ENCODE data around the gene SLC25A33. TPM values are rescaled to one million over a fixed set of nuclear protein-coding genes. Genes with fewer than 3 reads are reported as not detected.

The SLC25A33 gene
- total RNA-seq, 1 experiment from 2014 or later = 8.1 TPM

DNA sequence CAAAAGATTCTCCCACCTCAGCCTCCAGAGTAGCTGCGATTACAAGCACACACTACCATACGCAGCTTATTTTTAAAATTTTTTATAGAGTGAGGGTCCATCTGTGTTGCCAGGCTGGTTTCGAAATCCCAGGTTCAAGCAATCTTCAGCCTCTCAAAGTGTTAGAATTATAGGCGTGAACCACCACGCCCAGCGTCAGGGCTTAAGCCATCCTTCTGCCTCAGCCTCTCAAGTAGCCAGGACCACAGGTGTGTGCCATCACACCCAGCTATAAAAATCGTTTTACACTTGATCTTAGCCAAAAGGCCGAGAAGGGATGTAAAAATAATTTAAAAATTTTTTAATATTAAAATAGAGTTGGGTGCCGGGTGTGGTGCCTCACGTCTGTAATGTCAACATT is 4.3 kb upstream of the SLC25A33 start:
- POLR2A ChIA-PET = no interaction called here
- TF ChIP-seq, protein P1, sequence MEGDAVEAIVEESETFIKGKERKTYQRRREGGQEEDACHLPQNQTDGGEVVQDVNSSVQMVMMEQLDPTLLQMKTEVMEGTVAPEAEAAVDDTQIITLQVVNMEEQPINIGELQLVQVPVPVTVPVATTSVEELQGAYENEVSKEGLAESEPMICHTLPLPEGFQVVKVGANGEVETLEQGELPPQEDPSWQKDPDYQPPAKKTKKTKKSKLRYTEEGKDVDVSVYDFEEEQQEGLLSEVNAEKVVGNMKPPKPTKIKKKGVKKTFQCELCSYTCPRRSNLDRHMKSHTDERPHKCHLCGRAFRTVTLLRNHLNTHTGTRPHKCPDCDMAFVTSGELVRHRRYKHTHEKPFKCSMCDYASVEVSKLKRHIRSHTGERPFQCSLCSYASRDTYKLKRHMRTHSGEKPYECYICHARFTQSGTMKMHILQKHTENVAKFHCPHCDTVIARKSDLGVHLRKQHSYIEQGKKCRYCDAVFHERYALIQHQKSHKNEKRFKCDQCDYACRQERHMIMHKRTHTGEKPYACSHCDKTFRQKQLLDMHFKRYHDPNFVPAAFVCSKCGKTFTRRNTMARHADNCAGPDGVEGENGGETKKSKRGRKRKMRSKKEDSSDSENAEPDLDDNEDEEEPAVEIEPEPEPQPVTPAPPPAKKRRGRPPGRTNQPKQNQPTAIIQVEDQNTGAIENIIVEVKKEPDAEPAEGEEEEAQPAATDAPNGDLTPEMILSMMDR (IDR thresholded peaks at IDR 0.05; ENCODE audit: unreplicated experiment) = no peak
- CTCF ChIA-PET = no interaction called here
- BruUV-seq (replicated peaks) = no TSS peak
- Mint-ChIP-seq H3K9me3 (ENCODE audit: unreplicated experiment) (no peaks in the 10 kb centered on the region), H3K36me3 (ENCODE audit: insufficient read depth, unreplicated experiment) (no peaks in the 10 kb centered on the region), H3K27me3 (ENCODE audit: insufficient read depth, unreplicated experiment) (no peaks in the 10 kb centered on the region), H3K27ac (ENCODE audit: low read depth, unreplicated experiment) (no peak overlapping the region), H3K4me3 (ENCODE audit: unreplicated experiment) (no peak overlapping the region), H3K4me1 (ENCODE audit: insufficient read depth, unreplicated experiment) (no peaks in the 10 kb centered on the region)
- intact Hi-C loops (cut with micrococcal nuclease) = no loop called here
- DNase-seq (ENCODE audit: unreplicated experiment) = no peak

DNA sequence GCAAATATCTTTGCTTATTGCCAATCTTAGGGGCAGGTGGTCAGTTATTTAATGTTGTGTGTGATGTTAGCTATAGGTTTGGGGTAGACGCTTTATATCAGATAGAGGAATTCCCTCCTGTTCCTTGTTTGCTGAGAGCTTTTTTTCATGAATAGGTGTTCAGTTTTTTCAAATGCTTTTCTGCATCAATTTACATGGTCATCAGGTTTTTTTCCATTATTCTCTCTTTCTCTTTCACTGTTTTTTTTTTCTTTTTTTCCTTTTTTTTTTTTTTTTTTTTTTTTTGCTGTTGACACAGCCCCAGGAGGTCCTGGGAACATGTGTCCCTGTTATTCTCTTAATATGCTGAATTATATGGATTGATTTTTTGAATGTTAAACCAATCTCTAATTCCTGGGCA is 3.0 kb upstream of the SLC25A33 start:
- Mint-ChIP-seq H3K9me3 (ENCODE audit: unreplicated experiment) (no peaks in the 10 kb centered on the region), H3K4me1 (ENCODE audit: insufficient read depth, unreplicated experiment) (no peaks in the 10 kb centered on the region), H3K27me3 (ENCODE audit: insufficient read depth, unreplicated experiment) (no peaks in the 10 kb centered on the region), H3K27ac (ENCODE audit: low read depth, unreplicated experiment) (no peak overlapping the region), H3K36me3 (ENCODE audit: insufficient read depth, unreplicated experiment) (no peaks in the 10 kb centered on the region), H3K4me3 (ENCODE audit: unreplicated experiment) (no peak overlapping the region)
- no TSS peak for BruUV-seq (replicated peaks)
- no peak for DNase-seq (ENCODE audit: unreplicated experiment)
- TF ChIP-seq, protein P1 (IDR thresholded peaks at IDR 0.05; ENCODE audit: unreplicated experiment) = no peak
- intact Hi-C loops (cut with micrococcal nuclease) = no loop called here
- ChIA-PET CTCF (no interaction called here), POLR2A (no interaction called here)

DNA sequence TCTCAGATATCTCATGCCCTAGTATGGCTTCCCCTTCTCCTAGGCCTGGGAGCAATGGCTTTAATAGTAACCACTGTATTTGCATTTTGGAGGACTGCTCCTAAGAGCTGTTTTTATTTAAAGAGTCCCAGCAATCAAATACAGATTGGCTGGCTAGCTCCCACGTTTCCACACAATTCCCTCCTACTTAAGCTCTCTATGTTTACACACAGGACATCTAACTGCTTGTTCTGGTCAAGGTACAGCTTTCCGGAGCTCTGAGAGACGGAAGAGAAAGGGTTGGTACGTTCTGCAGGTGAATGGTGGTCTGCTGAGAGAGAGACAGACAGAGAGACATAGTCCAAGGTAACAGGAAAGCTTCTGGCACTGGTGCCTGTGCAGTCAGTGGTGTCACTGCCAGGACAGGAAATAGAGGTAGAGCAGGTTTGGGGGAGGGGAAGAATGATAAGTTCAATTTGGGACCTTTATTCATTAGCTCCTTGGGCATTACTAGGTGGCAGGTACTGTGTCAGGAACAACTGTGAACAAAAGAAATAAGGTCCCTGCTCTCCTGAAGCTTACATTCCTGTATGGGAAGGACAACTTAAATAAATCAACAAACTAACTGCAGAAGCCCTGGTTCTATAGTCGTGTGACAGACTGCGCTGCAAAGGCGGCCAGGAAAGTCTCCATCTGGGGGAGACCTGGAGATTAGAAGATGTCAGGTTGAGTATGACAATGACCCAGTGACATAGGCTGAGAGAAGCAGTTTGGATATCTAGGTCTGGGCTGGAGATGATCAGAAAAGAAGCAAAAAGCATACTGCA is 1.2 kb upstream of the SLC25A33 start:
- Mint-ChIP-seq H3K4me3 (ENCODE audit: unreplicated experiment) (no peak overlapping the region), H3K9me3 (ENCODE audit: unreplicated experiment) (no peaks in the 10 kb centered on the region), H3K36me3 (ENCODE audit: insufficient read depth, unreplicated experiment) (no peaks in the 10 kb centered on the region), H3K27ac (ENCODE audit: low read depth, unreplicated experiment) (peak overlapping the region; percentile 57), H3K27me3 (ENCODE audit: insufficient read depth, unreplicated experiment) (no peaks in the 10 kb centered on the region), H3K4me1 (ENCODE audit: insufficient read depth, unreplicated experiment) (peaks cover 5% of the 10 kb centered on the region)
- intact Hi-C loops (cut with micrococcal nuclease) = no loop called here
- no TSS peak for BruUV-seq (replicated peaks)
- DNase-seq (ENCODE audit: unreplicated experiment) = no peak
- TF ChIP-seq, protein P1 (IDR thresholded peaks at IDR 0.05; ENCODE audit: unreplicated experiment) = no peak
- ChIA-PET POLR2A (interaction anchor here (1.1 to 1.7 kb wide), 2 partner anchors 16 to 21 kb away, joined by 4 to 5 read pairs; no protein-coding TSS in a partner anchor), CTCF (interaction anchor here (0.6 to 1.2 kb wide), 6 partner anchors 8 to 356 kb away, joined by 3 to 4 read pairs (median 3); no protein-coding TSS in a partner anchor)

DNA sequence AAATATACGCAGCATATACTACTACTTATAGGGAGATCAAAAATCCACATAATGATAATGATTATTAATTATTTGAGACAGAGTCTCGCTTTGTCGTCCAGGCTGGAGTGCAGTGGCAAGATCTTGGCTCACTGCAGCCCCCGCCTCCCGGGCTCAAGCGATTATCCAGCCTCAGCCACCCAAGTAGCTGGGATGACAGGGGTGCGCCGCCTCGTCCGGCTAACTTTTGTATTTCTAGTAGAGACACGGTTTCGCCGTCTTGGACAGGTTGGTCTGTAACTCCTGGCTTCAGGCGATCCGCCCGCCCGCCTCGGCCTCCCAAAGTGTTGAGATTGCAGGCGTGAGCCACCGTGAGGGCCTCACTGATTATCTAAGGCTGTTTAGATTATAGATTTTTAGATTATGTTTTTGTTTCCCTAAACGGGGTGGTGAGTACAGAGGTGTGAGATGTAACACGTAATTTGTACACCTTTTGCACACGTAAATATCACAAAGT is 548 bp upstream of the SLC25A33 start:
- Mint-ChIP-seq H3K27ac (ENCODE audit: low read depth, unreplicated experiment) (peak overlapping the region; percentile 57), H3K27me3 (ENCODE audit: insufficient read depth, unreplicated experiment) (no peaks in the 10 kb centered on the region), H3K4me3 (ENCODE audit: unreplicated experiment) (peak overlapping the region; percentile 71), H3K4me1 (ENCODE audit: insufficient read depth, unreplicated experiment) (peaks cover 5% of the 10 kb centered on the region), H3K36me3 (ENCODE audit: insufficient read depth, unreplicated experiment) (no peaks in the 10 kb centered on the region), H3K9me3 (ENCODE audit: unreplicated experiment) (no peaks in the 10 kb centered on the region)
- POLR2A ChIA-PET = interaction anchor here (0.7 to 1.7 kb wide), 10 partner anchors 14 to 330 kb away, joined by 3 to 15 read pairs (median 4); no protein-coding TSS in a partner anchor
- TF ChIP-seq, protein P1 (IDR thresholded peaks at IDR 0.05; ENCODE audit: unreplicated experiment) = no peak
- DNase-seq (ENCODE audit: unreplicated experiment) = no peak
- intact Hi-C loops (cut with micrococcal nuclease) = no loop called here
- no TSS peak for BruUV-seq (replicated peaks)
- CTCF ChIA-PET = interaction anchor here (0.6 to 1.2 kb wide), 3 partner anchors 31 to 356 kb away, joined by 3 to 4 read pairs (median 4); no protein-coding TSS in a partner anchor

Measured in MCF 10A (cell line).